NCI-H446 treated with DMSO at 0.1 percent for 48 hours (cell line): ENCODE results near the gene CYP4X1.
"Not testable (repeated sequence)": the region's sequence is repeated elsewhere in the genome, so short reads cannot be mapped to it uniquely, and the experiment has no call there.

Experiments used
- DNase-seq: peaks from one replicate; lab custom pipeline; 2025; lab: John Stamatoyannopoulos, UW

The CYP4X1 gene, protein sequence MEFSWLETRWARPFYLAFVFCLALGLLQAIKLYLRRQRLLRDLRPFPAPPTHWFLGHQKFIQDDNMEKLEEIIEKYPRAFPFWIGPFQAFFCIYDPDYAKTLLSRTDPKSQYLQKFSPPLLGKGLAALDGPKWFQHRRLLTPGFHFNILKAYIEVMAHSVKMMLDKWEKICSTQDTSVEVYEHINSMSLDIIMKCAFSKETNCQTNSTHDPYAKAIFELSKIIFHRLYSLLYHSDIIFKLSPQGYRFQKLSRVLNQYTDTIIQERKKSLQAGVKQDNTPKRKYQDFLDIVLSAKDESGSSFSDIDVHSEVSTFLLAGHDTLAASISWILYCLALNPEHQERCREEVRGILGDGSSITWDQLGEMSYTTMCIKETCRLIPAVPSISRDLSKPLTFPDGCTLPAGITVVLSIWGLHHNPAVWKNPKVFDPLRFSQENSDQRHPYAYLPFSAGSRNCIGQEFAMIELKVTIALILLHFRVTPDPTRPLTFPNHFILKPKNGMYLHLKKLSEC

DNA sequence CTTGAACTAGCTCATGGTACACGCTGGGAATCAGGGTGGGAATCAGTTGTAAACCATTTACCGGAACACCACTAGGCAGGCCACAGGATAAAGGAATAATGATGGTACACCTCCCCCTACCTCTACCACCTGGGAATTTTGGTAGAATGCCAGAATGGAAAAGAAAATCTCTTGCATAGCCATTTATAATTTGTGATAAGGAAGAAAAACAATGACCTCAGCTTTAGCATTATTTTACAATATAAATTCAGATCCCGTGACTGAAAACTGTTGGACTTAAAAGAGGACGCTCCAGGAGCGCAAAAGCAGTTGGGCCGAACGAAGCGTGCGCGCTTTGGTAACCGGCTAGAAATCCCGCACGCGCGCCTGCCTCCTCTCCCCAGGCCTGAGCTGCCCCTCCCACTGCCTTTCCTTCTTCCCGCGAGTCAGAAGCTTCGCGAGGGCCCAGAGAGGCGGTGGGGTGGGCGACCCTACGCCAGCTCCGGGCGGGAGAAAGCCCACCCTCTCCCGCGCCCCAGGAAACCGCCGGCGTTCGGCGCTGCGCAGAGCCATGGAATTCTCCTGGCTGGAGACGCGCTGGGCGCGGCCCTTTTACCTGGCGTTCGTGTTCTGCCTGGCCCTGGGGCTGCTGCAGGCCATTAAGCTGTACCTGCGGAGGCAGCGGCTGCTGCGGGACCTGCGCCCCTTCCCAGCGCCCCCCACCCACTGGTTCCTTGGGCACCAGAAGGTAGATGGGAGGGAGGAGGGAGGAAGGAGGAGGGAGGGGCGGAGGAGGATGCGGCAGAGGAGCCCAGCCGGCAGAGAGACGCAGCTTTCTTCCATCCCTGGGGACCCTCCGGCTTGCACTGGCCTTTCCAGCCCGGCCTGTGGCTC lies at the start of gene CYP4X1:
CYP4X1 (plus strand) TSS at position 402 of the 873 bp plus-strand sequence; CDS start at position 551, 149 bp downstream.
- DNase-seq: no peak

DNA sequence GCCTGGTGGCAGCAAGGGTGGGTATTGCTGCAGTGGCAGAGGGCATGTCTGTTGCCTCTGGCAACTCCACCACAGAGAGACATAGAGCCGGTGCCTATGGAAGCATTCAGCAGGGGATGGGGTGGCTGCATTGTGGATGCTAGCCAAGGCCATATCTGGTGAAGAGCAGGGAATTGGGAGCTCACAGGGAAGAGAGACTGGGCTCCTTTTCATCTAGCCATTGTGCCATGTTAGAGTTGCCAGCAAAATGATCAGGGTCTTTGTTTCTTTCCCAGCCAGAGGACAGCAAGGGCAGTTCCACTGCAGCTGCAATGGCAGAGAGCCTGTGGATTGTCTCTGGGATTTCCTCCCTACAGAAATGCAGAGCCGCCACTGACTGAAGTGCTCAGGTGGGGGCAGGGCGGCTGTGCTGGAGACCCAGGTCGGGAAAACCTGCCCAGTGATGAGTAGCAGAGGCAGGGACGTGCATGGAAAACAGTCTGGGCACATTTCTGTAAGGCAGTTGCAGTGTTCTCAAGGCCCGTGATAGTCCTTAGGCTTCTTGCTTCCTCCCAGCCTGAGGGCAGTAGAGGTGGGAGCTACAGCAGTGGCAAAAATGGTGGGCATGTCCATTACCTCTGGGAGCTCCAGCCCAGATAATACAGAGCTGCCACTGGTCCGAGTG lies 40.2 kb upstream of the CYP4X1 start:
- no peak for DNase-seq

DNA sequence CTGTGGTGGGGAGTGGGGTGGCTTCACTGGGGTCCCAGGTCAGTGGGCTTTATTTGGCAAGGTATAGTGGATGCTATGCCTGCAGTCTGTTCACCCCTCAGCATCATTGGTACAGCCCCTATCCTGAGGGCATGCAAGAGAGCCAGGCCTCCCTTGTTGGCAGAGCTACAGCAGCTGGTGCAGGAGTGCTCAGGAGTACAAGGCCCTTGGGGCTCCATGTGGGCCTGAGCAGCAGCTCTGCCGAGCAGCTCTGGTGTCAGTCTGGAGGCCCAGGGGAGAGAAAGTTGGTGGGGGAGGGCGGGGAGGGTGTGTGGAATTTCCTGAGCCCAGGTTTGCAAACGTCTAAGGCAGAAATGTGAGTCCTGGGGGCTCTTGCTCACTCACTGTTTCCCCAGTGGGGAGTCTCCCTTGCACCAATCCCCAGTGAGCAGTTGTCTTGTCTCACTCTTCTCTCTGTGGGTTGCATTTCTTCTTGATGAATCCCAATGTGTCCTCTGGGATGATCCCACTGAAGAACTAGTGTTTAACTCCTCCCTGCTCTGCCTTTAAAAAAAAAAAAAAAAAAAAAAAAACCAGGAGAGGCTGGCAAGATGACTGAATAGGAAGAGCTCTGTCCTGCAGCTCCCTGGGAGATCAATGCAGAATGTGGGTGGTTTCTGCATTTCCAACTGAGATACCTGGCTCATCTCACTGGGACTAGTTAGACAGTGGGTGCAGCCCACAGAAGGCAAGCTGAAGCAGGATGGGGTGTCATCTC lies 39.5 kb upstream of the CYP4X1 start:
- no peak for DNase-seq

DNA sequence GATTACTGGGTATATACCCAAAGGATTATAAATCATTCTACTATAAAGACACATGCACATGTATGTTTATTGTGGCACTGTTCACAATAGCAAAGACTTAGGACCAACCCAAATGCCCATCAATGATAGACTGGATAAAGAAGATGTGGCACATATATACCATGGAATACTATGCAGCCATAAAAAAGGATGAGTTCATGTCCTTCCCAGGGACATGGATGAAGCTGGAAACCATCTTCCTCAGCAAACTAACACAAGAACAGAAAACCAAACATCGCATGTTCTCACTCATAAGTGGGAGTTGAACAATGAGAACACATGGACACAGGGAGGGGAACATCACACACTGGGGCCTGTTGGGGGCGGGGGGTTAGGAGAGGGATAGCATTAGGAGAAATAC lies 32.9 kb upstream of the CYP4X1 start:
- not testable (repeated sequence) for DNase-seq

DNA sequence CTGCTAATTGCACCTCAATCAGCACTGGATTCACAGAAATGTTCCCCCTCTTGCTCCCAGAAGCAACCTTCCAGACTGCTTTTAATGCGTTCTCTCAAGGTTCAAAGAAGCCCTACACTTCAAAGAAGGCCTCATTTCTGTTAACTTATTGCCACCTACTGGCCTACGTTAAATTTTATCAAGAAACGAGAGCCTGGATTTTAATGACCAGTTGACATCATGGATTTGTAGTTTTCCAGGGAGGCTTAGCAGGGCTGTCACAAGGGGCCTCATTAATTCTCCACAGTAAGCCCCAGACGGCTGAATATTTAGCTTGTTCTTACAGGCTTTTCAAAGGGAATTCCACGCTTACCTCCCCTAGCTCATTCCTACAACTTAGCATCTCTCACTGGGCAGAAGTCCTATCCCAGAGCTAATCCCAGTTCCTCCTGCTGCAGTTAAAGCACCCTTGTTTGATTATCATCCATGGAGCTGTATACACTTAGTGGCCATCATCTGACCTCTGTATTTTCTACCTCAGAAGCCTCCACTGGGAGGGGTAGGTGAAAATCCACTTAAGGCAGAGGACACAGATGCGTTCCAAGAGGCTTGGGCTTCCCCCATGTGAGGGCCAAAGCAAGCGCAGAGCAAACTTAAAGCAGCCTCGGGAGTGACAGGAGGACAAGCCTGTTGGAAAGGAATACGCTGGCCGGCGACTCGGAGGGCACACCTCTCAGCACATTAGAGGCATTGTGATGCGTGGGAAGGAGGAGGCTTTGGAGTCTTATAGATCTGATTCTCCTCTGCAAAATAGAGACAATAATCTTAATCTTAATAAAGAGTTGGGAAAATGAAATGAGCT lies 32.2 kb upstream of the CYP4X1 start:
- no peak for DNase-seq

DNA sequence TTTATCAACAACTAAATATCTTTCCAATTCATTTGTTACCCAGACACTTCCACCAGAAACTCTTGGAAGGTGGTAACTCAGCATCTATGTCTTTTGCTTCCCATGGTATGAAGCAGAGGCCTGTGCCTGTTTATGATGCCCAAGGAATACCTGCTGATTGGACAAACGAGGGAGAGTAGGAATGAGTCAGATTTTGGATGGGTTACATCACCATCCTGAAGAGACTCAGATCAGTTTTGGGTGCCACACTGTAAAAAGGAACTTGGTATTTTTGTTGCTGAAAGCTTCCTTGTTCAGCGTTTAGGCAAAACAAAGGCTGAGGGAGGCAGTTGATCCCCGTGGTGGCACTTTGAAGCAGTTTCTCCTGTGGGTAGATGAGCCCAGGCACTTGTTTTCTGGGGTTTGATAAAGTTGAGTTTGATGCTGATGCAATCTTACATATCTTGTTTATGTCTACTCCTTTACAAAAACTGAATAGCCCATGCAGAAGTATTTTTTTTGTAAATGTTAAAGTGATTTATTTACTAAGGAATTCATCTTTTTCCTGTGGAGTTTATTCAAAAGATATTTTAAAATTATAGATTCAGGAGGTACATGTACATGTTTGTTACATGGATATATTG lies 26.7 kb upstream of the CYP4X1 start:
- no peak for DNase-seq

DNA sequence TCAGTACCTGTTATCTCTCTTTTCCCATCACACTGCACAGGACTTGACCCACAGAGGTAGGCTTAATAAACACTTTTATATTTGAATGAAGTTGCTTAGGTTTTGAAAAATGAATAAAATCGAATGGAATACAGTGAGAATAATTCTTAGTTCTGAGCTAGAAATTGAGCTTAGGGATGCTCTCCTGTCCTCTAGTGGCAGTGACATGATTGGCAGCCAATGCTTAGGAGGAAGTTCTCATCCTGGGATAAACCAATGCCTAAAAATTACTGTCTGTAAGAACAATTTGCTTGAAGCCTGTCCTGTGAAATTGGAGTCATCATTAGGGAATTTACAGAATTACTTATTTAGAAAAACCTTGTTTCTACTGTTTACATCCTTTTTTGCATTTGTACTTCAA lies 21.3 kb upstream of the CYP4X1 start:
- DNase-seq: no peak

DNA sequence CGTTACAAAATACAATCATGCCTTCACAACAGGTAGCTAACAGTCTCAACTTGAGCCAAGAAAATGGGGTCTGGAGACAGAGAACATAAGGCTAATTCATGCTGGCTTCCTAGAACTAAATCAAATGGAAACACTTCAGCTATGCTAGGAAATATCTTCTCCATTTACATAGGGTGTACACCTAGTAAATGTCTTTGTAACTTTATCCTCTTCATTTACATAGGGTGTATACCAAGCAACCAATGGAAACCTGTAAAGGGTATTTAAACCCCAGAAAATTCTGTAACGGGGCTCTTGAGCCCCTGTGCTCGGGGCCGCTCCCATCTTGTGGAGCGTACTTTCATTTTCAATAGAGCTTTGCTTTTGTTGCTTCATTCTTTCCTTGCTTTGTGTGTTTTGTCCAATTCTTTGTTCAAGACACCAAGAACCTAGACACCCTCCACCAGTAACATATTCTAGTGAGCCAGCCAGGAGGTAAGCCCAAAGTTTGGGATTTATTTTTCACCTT lies 19.5 kb upstream of the CYP4X1 start:
- no peak for DNase-seq

DNA sequence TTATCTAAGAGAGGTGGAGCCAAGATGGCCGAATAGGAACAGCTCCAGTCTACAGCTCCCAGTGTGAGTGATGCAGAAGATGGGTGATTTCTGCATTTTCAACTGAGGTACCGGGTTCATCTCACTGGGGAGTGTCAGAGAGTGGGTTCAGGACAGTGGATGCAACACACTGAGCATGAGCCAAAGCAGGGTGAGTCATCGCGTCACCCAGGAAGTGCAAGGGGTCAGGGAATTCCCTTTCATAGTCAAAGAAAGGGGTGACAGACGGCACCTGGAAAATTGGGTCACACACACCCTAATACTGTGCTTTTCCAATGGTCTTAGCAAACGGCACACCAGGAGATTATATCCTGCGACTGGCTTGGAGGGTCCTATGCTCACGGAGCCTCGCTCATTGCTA lies 17.0 kb upstream of the CYP4X1 start:
- DNase-seq: not testable (repeated sequence)

DNA sequence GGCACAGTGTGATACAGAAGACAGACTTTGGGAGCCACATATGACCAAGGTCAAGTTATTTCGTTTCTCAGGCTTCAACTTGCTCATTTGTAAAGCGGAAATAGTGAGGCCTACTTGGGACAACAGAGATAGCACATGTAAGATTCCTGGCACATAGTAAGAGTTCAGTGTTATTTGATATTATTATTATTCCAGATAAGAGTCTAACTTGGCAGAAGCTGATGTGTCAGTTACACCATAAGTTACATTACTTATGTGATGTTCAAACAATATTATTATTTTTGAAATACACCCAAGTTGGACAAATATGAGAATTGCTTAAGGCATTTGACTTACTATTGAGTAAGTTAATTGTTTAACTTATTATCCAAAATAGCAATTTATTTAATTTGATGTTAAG lies 10.2 kb upstream of the CYP4X1 start:
- no peak for DNase-seq

DNA sequence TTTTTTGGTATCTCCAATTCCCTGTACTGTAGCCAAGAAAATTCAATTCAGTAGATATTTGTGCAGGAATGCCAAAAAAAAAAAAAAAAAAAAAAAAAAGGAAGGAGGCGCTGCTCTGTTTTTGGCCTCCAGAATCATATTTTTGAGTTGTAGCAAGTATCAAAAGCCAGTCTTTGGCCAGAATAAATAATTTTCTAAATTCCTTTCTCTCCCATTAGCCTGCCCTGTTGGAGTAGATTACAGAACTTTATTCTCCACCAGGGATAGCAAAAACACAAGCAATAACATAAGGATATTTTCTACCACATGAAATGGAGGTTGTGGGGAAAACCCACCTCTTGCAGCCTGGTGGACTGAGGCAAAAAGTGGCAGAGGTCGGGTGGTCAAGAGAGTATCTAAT lies 2.4 kb upstream of the CYP4X1 start:
- no peak for DNase-seq

DNA sequence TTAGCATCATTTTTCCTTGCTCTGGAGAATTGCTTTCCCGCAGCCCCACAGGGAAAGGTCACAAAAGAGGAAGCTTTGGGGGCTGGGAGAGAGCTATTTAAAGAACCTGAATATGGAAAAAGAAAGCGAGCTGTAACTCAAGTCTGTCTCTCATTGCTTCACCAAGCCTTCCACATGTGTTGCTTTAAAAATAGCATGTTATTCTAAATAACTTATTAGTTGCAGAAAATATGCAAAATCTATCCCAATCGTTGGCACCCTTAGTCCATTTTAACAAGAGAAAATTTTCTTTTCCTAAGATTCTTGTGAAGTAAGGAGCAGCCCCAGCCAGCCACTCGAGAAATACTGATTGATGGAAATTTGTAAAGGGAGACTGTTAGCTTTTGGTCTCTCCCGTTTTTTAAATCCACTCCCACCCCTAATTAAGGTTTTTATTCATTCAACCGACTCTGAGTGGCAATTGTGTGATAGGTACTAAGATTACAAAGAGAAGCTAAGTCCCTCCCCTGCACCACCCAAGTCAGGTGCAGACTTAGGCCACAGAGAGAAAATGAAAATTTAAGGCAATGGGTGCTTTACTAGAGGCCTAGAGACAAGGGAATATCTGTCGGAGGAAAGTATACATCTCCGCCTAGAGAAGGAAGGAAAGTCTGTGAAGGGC lies 802 bp downstream of the CYP4X1 start:
- DNase-seq: no peak

DNA sequence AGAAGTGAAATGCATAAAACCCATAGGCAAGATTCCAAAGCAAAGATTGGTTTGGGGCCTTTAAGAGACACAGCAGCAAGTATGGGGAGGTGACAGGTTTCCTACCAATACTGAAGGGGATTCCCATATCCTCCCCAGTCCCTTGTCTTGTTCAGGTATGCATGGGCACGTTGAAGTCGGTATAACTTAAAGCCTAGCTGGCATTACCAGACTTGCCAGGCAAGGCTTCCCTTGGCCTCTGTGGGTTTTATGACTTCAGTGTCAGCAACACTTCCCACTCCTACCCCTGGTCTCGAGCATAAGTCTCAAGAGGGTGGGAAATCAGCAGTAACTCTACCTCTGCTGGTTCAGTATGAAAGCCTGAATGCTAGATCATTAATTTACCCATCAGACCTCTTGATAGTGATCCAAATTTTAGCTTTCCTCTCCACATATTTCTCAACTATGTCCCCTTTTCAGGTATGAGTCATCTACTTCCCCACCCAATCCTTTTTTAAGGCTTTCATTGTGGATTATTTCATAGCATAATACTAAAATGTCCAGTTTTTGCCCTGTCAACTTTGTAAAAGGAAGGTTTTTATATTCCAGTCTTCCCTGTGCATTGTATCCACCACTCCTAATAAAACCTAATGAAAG lies 6.8 kb downstream of the CYP4X1 start:
- no peak for DNase-seq

DNA sequence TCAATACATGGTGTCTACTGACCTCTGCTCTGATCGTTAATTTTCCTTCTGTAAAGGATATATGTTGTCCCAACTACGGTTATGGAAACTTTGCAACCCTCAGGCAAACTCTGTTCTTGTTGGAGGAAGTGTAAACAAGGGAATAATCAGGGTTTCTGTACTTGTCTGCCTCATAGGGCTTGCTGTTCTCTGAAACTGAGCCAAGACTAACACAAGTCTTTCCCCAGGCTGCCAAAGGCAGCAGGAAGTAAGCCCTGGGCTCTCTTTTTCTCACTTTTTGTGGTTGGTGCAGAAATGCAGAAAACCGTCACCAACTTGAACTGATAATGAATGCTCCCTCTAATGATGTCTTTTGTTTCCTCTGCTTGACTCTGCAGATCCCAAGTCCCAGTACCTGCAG lies 7.6 kb downstream of the CYP4X1 start:
- DNase-seq: no peak

DNA sequence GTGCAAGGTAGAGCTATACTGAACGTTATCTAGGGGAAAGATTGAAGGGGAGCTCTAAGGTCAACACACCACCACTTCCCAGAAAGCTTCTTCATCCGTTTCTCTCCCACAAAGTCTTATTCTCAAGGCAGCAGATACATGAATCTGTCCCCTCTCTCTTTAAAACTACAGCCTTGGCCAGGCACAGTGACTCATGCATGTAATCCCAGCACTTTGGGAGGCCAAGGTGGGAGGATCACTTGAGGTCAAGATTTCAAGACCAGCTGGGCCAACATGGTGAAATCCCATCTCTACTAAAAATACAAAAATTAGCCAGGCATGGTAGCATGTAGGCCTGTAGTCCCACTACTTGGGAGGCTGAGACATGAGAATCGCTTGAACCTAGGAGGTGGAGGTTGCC lies 8.1 kb downstream of the CYP4X1 start:
- DNase-seq: no peak

DNA sequence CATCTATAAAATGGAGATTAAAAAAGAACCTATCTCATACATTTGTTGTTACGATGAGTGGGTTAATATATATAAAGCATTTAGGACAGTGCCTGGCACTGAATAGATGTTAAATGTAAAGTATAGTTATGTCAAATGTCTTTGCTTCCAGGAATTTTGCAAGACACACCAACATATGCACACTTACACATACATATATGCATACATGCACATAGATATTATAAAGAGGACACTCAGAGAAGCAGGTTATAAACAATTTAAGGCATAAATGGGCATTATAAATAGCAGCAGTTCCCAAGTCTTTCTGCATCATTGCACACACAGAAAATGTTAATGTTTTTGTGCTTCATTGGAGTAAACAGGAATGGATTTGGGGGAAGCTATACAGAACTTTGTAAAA lies 13.3 kb downstream of the CYP4X1 start:
- DNase-seq: no peak

DNA sequence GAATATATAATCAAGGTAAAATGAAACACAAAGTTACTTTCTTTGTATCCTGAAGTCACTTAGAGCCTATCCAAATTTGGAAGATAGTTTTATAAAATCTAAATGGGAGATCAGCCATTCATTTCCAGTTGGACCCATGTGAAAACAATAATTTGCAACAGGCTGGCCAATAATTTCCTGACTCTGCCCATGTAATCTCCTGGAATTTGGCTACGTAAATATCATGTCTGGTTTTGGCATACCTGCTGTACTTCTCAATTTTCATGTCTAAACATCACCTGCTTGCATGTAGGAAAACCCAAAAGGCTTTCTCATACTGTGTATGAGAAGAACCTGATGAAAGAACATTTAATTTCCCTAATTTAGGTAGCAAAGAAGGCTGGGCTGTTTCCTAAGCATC lies 35.9 kb downstream of the CYP4X1 start:
- no peak for DNase-seq

DNA sequence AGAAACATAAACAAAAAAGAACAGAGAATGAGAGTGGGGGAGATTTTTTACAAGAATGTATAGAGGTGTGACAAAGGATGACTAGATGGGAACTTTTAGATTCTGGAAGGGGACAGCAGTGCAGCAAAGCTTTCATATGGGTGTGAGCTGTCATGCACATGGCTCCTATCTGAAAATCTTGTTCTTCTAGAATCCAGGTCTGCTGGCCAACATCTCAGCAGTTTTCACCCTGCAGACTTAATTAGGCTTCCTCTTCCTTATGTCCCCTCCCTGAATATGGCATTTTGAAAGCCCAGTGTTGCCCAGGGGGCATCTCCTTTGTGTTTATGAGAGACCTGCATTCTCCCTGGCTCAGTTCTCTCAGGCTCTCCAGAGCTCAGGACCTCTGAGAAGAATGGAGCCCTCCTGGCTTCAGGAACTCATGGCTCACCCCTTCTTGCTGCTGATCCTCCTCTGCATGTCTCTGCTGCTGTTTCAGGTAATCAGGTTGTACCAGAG lies 43.7 kb downstream of the CYP4X1 start, which contains the start of gene CYP4Z1:
CYP4Z1 (plus strand) TSS at position 135 of the 498 bp plus-strand sequence; CDS start at position 395, 260 bp downstream.
- DNase-seq: no peak

DNA sequence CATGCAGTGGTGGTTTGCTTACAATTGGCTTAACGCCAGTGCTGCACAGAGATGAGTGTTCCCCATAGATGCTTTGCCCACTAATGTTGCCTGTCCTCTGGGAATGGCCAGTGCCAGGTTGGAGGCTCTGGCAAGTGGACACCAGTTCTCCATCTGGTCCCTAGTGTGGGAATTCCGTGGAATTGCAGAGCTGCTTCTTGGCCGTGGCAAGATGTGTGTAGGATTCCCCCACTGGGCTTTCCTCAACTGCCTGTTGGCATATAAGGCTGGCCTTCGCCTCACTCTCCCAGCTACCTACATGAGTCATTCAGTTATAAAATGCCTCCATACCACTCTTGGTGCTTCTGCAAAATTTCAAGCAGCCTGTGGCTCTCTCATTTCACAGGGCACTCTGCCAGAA lies 45.6 kb downstream of the CYP4X1 start:
- not testable (repeated sequence) for DNase-seq
